DND-41 (cell line): ENCODE results near the gene PSMA6.

Experiments
- EZH2 ChIP-seq: IDR thresholded peaks from 3 replicates; pipeline ENCODE4 v1.6.1; 2012; ENCODE audit warnings: borderline replicate concordance, low read depth, mild to moderate bottlenecking, moderate library complexity, low read length, inconsistent platforms; ENCODE audit not compliant: severe bottlenecking
- TF ChIP-seq, protein P1 (sequence below): IDR thresholded peaks from 2 replicates; pipeline ENCODE4 v1.5.1; 2012; ENCODE audit warnings: borderline replicate concordance, low read length, moderate library complexity, mild to moderate bottlenecking; ENCODE audit not compliant: poor library complexity, severe bottlenecking; ENCODE audit errors: extremely low read depth

GRCh38 chr14:35268946-35269345 is 23.2 kb upstream of the PSMA6 start:
- TF ChIP-seq, protein P1, sequence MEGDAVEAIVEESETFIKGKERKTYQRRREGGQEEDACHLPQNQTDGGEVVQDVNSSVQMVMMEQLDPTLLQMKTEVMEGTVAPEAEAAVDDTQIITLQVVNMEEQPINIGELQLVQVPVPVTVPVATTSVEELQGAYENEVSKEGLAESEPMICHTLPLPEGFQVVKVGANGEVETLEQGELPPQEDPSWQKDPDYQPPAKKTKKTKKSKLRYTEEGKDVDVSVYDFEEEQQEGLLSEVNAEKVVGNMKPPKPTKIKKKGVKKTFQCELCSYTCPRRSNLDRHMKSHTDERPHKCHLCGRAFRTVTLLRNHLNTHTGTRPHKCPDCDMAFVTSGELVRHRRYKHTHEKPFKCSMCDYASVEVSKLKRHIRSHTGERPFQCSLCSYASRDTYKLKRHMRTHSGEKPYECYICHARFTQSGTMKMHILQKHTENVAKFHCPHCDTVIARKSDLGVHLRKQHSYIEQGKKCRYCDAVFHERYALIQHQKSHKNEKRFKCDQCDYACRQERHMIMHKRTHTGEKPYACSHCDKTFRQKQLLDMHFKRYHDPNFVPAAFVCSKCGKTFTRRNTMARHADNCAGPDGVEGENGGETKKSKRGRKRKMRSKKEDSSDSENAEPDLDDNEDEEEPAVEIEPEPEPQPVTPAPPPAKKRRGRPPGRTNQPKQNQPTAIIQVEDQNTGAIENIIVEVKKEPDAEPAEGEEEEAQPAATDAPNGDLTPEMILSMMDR, result no peak
- TF ChIP-seq EZH2, result no peak
